IMR-90 (cell line): ENCODE results near the gene MCM5. TPM values are rescaled to one million over a fixed set of nuclear protein-coding genes. Genes with fewer than 3 reads are reported as not detected.

Experiments
- ATAC-seq: fragments of 200-7000 bp; cut with Tn5 transposase; 2 replicates; pipeline ENCODE4 v1.9.1; 2020; ENCODE audit warnings: low read depth, mild to moderate bottlenecking, moderate library complexity
- BruUV-seq: library from RNA; stranded (reverse); fragments of 400-500 nt; replicated peaks from 2 replicates; lab custom pipeline; 2021; lab: Mats Ljungman, UMichigan
- CTCF ChIA-PET: fragments of 300-600 bp; formaldehyde crosslinking; extraction: SDS; loops from one replicate; lab custom pipeline; 2021; ENCODE audit warnings: antibody characterized with exemption; lab: Yijun Ruan, JAX
- POLR2A ChIA-PET: fragments of 300-600 bp; sonication (Branson Sonifier 250); formaldehyde crosslinking; loops from one replicate; lab custom pipeline; 2022; ENCODE audit warnings: antibody characterized with exemption; ENCODE audit not compliant: unreplicated experiment; lab: Charles Lee
- DNase-seq: peaks from one replicate; pipeline ENCODE4 v3.0.0; 2013
- H2AFZ ChIP-seq: replicated peaks from 2 replicates; pipeline ENCODE3; 2013; ENCODE audit warnings: low read length, mild to moderate bottlenecking; ENCODE audit not compliant: poor library complexity
- H2AK5ac ChIP-seq: 2 replicates; pipeline ENCODE4 v1.6.1; 2013; ENCODE audit warnings: low read depth, low read length, inconsistent platforms
- H2AK9ac ChIP-seq: replicated peaks from 2 replicates; pipeline ENCODE3; 2013; ENCODE audit warnings: mild to moderate bottlenecking, low read depth, low read length, moderate library complexity; ENCODE audit not compliant: poor library complexity
- H2BK120ac ChIP-seq: 2 replicates; pipeline ENCODE4 v1.6.1; 2013; ENCODE audit warnings: low read depth, low read length, inconsistent platforms
- H2BK15ac ChIP-seq: 3 replicates; pipeline ENCODE4 v1.6.1; 2013; ENCODE audit warnings: low read depth, low read length, inconsistent platforms
- H2BK20ac ChIP-seq: 2 replicates; pipeline ENCODE4 v1.6.1; 2013; ENCODE audit warnings: low read depth, mild to moderate bottlenecking, inconsistent platforms, low read length, moderate library complexity
- H2BK5ac ChIP-seq: 2 replicates; pipeline ENCODE4 v1.6.1; 2013; ENCODE audit warnings: mild to moderate bottlenecking, low read depth, low read length, inconsistent platforms; ENCODE audit not compliant: poor library complexity, severe bottlenecking
- H3K14ac ChIP-seq: replicated peaks from 2 replicates; pipeline ENCODE4 v1.6.1; 2013; ENCODE audit warnings: low read depth, low read length, inconsistent platforms
- H3K18ac ChIP-seq: 2 replicates; pipeline ENCODE4 v1.6.1; 2013; ENCODE audit warnings: low read depth, low read length, control low read depth
- H3K23ac ChIP-seq: 2 replicates; pipeline ENCODE4 v1.6.1; 2013; ENCODE audit warnings: low read depth, low read length, inconsistent platforms
- H3K27ac ChIP-seq: 2 replicates; pipeline ENCODE4 v1.5.1; 2013; ENCODE audit warnings: mild to moderate bottlenecking, control low read depth, low read length; ENCODE audit not compliant: insufficient read depth
- H3K27me3 ChIP-seq: 2 replicates; pipeline ENCODE4 v1.6.1; 2013; ENCODE audit warnings: low read length; ENCODE audit not compliant: control insufficient read depth, insufficient read depth
- H3K36me3 ChIP-seq: 2 replicates; pipeline ENCODE4 v1.6.1; 2013; ENCODE audit warnings: low read length, mixed read lengths; ENCODE audit not compliant: control insufficient read depth, insufficient read depth
- H3K4ac ChIP-seq: 2 replicates; pipeline ENCODE4 v1.6.1; 2013; ENCODE audit warnings: low read depth, low read length, inconsistent platforms
- H3K4me1 ChIP-seq: 2 replicates; pipeline ENCODE4 v1.6.1; 2013; ENCODE audit warnings: low read length, mixed read lengths; ENCODE audit not compliant: control insufficient read depth, insufficient read depth
- H3K4me2 ChIP-seq: 2 replicates; pipeline ENCODE4 v1.6.1; 2013; ENCODE audit warnings: low read depth, mild to moderate bottlenecking, control low read depth, low read length, moderate library complexity
- H3K4me3 ChIP-seq: 2 replicates; pipeline ENCODE4 v1.5.1; 2013; ENCODE audit warnings: low read depth, mild to moderate bottlenecking, control low read depth, low read length, moderate library complexity; ENCODE audit not compliant: insufficient read depth
- H3K56ac ChIP-seq: 2 replicates; pipeline ENCODE4 v1.6.1; 2013; ENCODE audit warnings: low read length, inconsistent platforms; ENCODE audit not compliant: insufficient read depth; ENCODE audit errors: extremely low read depth
- H3K79me1 ChIP-seq, 2 experiments: 2 replicates each; pipeline ENCODE4 v1.6.1; 2013; ENCODE audit warnings: low read length in 2 of 2, inconsistent platforms in 1 of 2, low read depth in 1 of 2
- H3K9ac ChIP-seq: 2 replicates; pipeline ENCODE4 v1.6.1; 2013; ENCODE audit warnings: low read depth, low read length, control low read depth
- H3K9me1 ChIP-seq: 2 replicates; pipeline ENCODE4 v1.6.1; 2013; ENCODE audit warnings: low read length, inconsistent platforms; ENCODE audit not compliant: insufficient read depth
- H3K9me3 ChIP-seq: 2 replicates; pipeline ENCODE4 v1.6.1; 2013; ENCODE audit warnings: low read length; ENCODE audit not compliant: control insufficient read depth, insufficient read depth
- H4K20me1 ChIP-seq: 2 replicates; pipeline ENCODE4 v1.6.1; 2013; ENCODE audit warnings: low read length, inconsistent platforms; ENCODE audit not compliant: insufficient read depth
- H4K5ac ChIP-seq: 2 replicates; pipeline ENCODE4 v1.6.1; 2013; ENCODE audit warnings: mild to moderate bottlenecking, low read depth, low read length, control low read depth
- H4K8ac ChIP-seq, 2 experiments: 2 replicates each; pipeline ENCODE4 v1.6.1; 2013; ENCODE audit warnings: low read depth in 2 of 2, low read length in 2 of 2, control low read depth in 1 of 2, inconsistent platforms in 1 of 2
- H4K91ac ChIP-seq: 2 replicates; pipeline ENCODE4 v1.6.1; 2013; ENCODE audit warnings: low read depth, low read length, inconsistent platforms; ENCODE audit not compliant: insufficient read depth
- BHLHE40 ChIP-seq: fragments of 150-350 bp; IDR thresholded peaks from 2 replicates; pipeline ENCODE4 v1.6.1; 2016; ENCODE audit warnings: mild to moderate bottlenecking, low read depth, low read length
- CEBPB ChIP-seq: IDR thresholded peaks from 2 replicates; pipeline ENCODE4 v1.6.1; 2012; ENCODE audit warnings: low read depth, low read length, improper control_type of control experiment
- CHD1 ChIP-seq: IDR thresholded peaks from 2 replicates; pipeline ENCODE4 v1.6.1; 2012; ENCODE audit warnings: low read depth, low read length, improper control_type of control experiment
- FOS ChIP-seq: fragments of 150-350 bp; IDR thresholded peaks from 2 replicates; pipeline ENCODE4 v1.6.1; 2016; ENCODE audit warnings: low read depth, low read length
- MXI1 ChIP-seq: IDR thresholded peaks from 2 replicates; pipeline ENCODE4 v1.6.1; 2012; ENCODE audit warnings: low read depth, mild to moderate bottlenecking, low read length, moderate library complexity, borderline replicate concordance
- NFE2L2 ChIP-seq: fragments of 150-350 bp; IDR thresholded peaks from 2 replicates; pipeline ENCODE4 v1.6.1; 2016; ENCODE audit warnings: low read depth, mild to moderate bottlenecking, low read length
- POLR2A ChIP-seq: IDR thresholded peaks from 2 replicates; pipeline ENCODE4 v1.6.1; 2012; ENCODE audit warnings: mild to moderate bottlenecking, low read depth, low read length
- RAD21 ChIP-seq: IDR thresholded peaks from 2 replicates; pipeline ENCODE4 v1.6.1; 2012; ENCODE audit warnings: low read length, improper control_type of control experiment
- RCOR1 ChIP-seq: IDR thresholded peaks from 2 replicates; pipeline ENCODE4 v1.6.1; 2012; ENCODE audit warnings: mild to moderate bottlenecking, low read length, improper control_type of control experiment; ENCODE audit not compliant: insufficient replicate concordance
- WGBS, 2 experiments: methylation state at CpG; one replicate each; pipeline versions ENCODE4 v1.1.5 to v1.1.7; 2013; ENCODE audit warnings: missing lambda C conversion rate in 2 of 2; ENCODE audit not compliant: insufficient read length in 1 of 2; ENCODE audit errors: extremely low coverage in 2 of 2; 5-methylcytosine and 5-hydroxymethylcytosine counted together
- dilution Hi-C: fragments of 300-500 bp; cut with HindIII; formaldehyde crosslinking; loops from one replicate; pipeline ENCODE4 v1.14.3; 2018; ENCODE audit warnings: low sequenced_read_pairs; ENCODE audit not compliant: unreplicated experiment
- in situ Hi-C: fragments of 300-500 bp; cut with MboI; formaldehyde crosslinking; loops from 3 replicates; pipeline ENCODE4 v1.14.3; 2019; ENCODE audit warnings: low sequenced_read_pairs, inconsistent platforms, mixed read lengths
- intact Hi-C: fragments of 100-400 bp; cut with micrococcal nuclease; formaldehyde crosslinking; loops from 2 replicates; pipeline ENCODE4 v1.10.0; 2022
- polyA plus RNA-seq, 3 experiments: library from polyadenylated mRNA; depleted of rRNA; stranded (reverse); fragments of >200 nt; gene quantifications; 2 replicates each; pipeline ENCODE4 v1.2.3, GENCODE V29; 2012; ENCODE audit warnings: low replicate concordance in 1 of 3
- total RNA-seq: library from RNA; depleted of rRNA; stranded (reverse); fragments of >200 nt; gene quantifications from 2 replicates; pipeline ENCODE4 v1.2.3, GENCODE V29; 2012
- TF ChIP-seq, protein P1 (sequence below): fragments of 150-350 bp; IDR thresholded peaks from 2 replicates; pipeline ENCODE4 v1.6.1; 2017; ENCODE audit warnings: mild to moderate bottlenecking, antibody characterized with exemption, low read length, low read depth
- TF ChIP-seq, protein P2 (sequence below): conservative IDR thresholded peaks from 2 replicates; pipeline ENCODE4 v1.5.1; 2012; ENCODE audit warnings: mild to moderate bottlenecking, low read depth, low read length, improper control_type of control experiment

The MCM5 gene
- total and polyA plus RNA-seq, 2 of the 4 experiments (the other 2 are of a cell fraction), result 43.0 to 58.6 TPM

DNA sequence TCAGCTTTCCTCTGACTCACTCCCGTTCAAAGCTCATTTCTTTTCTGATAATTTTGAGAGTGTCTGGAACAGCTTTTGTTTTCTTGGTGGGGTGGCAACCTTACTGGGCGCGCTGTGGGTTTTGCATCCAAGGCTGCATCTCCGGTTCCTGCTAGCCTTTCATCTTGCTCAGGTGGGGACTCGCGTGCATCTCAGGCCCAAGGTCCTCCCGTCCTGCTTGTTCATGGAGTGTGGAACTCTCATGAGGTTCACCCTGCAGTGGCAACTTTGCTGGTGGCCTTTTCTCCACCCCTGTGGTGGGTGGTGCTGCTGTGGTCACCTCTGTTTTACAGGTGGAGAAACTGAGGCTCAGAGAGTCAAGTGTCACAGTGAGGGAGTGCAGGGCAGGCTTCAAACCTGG is 25.6 kb downstream of the MCM5 start:
- no peak overlapping the region for H3K56ac ChIP-seq
- no peaks in the 10 kb centered on the region for H3K9me3 ChIP-seq
- no peak overlapping the region for H3K4me2 ChIP-seq
- H3K18ac ChIP-seq, result no peak overlapping the region
- H2BK20ac ChIP-seq, result no peak overlapping the region
- H2AK5ac ChIP-seq, result no peak overlapping the region
- no TSS peak for BruUV-seq
- H4K5ac ChIP-seq, result no peak overlapping the region
- no peak for TF ChIP-seq POLR2A
- TF ChIP-seq, protein P1, sequence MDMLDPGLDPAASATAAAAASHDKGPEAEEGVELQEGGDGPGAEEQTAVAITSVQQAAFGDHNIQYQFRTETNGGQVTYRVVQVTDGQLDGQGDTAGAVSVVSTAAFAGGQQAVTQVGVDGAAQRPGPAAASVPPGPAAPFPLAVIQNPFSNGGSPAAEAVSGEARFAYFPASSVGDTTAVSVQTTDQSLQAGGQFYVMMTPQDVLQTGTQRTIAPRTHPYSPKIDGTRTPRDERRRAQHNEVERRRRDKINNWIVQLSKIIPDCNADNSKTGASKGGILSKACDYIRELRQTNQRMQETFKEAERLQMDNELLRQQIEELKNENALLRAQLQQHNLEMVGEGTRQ, result no peak
- TF ChIP-seq RCOR1, result no peak
- no peak for TF ChIP-seq CEBPB
- TF ChIP-seq RAD21, result no peak
- TF ChIP-seq BHLHE40, result no peak
- no peak for TF ChIP-seq FOS
- no peak for TF ChIP-seq CHD1
- no peak for TF ChIP-seq MXI1
- TF ChIP-seq, protein P2, sequence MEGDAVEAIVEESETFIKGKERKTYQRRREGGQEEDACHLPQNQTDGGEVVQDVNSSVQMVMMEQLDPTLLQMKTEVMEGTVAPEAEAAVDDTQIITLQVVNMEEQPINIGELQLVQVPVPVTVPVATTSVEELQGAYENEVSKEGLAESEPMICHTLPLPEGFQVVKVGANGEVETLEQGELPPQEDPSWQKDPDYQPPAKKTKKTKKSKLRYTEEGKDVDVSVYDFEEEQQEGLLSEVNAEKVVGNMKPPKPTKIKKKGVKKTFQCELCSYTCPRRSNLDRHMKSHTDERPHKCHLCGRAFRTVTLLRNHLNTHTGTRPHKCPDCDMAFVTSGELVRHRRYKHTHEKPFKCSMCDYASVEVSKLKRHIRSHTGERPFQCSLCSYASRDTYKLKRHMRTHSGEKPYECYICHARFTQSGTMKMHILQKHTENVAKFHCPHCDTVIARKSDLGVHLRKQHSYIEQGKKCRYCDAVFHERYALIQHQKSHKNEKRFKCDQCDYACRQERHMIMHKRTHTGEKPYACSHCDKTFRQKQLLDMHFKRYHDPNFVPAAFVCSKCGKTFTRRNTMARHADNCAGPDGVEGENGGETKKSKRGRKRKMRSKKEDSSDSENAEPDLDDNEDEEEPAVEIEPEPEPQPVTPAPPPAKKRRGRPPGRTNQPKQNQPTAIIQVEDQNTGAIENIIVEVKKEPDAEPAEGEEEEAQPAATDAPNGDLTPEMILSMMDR, result no peak
- TF ChIP-seq NFE2L2, result no peak
- POLR2A ChIA-PET, result interaction anchor here (0.6 kb wide), 1 partner anchor 44 kb away, joined by 4 read pairs; no protein-coding TSS in a partner anchor
- H3K4me1 ChIP-seq, result peaks cover 16% of the 10 kb centered on the region
- H3K23ac ChIP-seq, result no peak overlapping the region
- intact Hi-C loops, result no loop called here
- no peak overlapping the region for H3K14ac ChIP-seq
- H3K9ac ChIP-seq, result no peak overlapping the region
- in situ Hi-C loops, result no loop called here
- 90% methylated on average over 2 of the region's 7 CpGs; no CpG with 5 or more reads in 1 of the 2 experiments for WGBS, 2 experiments
- no peak overlapping the region for H3K27ac ChIP-seq
- no peak for ATAC-seq
- no peak overlapping the region for H2BK5ac ChIP-seq
- H3K4ac ChIP-seq, result no peak overlapping the region
- no peak overlapping the region for H2BK120ac ChIP-seq
- H4K91ac ChIP-seq, result no peak overlapping the region
- dilution Hi-C loops, result no loop called here
- CTCF ChIA-PET, result interaction anchor here (1.0 kb wide), 1 partner anchor 158 kb away, joined by 3 read pairs; no protein-coding TSS in a partner anchor
- no peak overlapping the region for H3K4me3 ChIP-seq
- DNase-seq, result no peak
- H3K36me3 ChIP-seq, result peaks cover 10% of the 10 kb centered on the region
- no peak overlapping the region for H4K8ac ChIP-seq
- peaks cover 4% of the 10 kb centered on the region; the same call in 1 of the 2 replicates for H4K20me1 ChIP-seq
- peaks cover 0 to 14% of the 10 kb centered on the region in 2 experiments; a peak in 2 of 4 replicates for H3K79me1 ChIP-seq
- no peaks in the 10 kb centered on the region; the same call in 1 of the 2 replicates for H3K9me1 ChIP-seq
- H3K27me3 ChIP-seq, result no peaks in the 10 kb centered on the region
- H2BK15ac ChIP-seq, result no peak overlapping the region
- H2AK9ac ChIP-seq, result no peak overlapping the region
- peak overlapping the region; percentile 37 for H2AFZ ChIP-seq
